Mesothelial cell of epicardium (in vitro differentiated cells): Measurements from ENCODE around the gene CHRNB1. TPM values are rescaled to one million over a fixed set of nuclear protein-coding genes. Genes with fewer than 3 reads are reported as not detected.
A peak's percentile ranks its signal among the peaks of the same experiment; 100 is the strongest.

Source experiments
- DNase-seq, 2 experiments: peaks; one replicate each; pipeline ENCODE4 v3.0.0; 2021; ENCODE audit warnings: low spot score in 2 of 2; ENCODE audit not compliant: unreplicated experiment in 2 of 2
- H3K27ac Mint-ChIP-seq: 2 replicates; pipeline ENCODE4 v1.8.0; 2021; ENCODE audit warnings: mixed read lengths
- H3K27me3 Mint-ChIP-seq: 2 replicates; pipeline ENCODE4 v1.8.0; 2021; ENCODE audit warnings: low read depth, mixed read lengths
- H3K36me3 Mint-ChIP-seq: 2 replicates; pipeline ENCODE4 v1.8.0; 2021; ENCODE audit warnings: mixed read lengths
- H3K4me1 Mint-ChIP-seq: 2 replicates; pipeline ENCODE4 v1.8.0; 2021; ENCODE audit warnings: mixed read lengths
- H3K4me3 Mint-ChIP-seq: 2 replicates; pipeline ENCODE4 v1.8.0; 2021; ENCODE audit warnings: mild to moderate bottlenecking, moderate library complexity, mixed read lengths
- H3K9me3 Mint-ChIP-seq: 2 replicates; pipeline ENCODE4 v1.8.0; 2021; ENCODE audit warnings: mixed read lengths
- CTCF ChIP-seq: fragments of 200-600 bp; sonication (generic); IDR thresholded peaks from one replicate; pipeline ENCODE4 v1.5.0; 2021; ENCODE audit warnings: antibody characterized with exemption; ENCODE audit not compliant: unreplicated experiment
- total RNA-seq: library from RNA; stranded (reverse); gene quantifications from 3 replicates; pipeline ENCODE4 v1.2.1, GENCODE V29; 2021

The CHRNB1 gene
- total RNA-seq, 1 donor from 2014 or later, result 17.7 TPM

- no peaks in the 10 kb centered on the region for H3K36me3 Mint-ChIP-seq
- no peak for DNase-seq
- no peak within 1 kb of the TSS for H3K4me3 Mint-ChIP-seq
- no peaks in the 10 kb centered on the region for H3K27me3 Mint-ChIP-seq
- H3K4me1 Mint-ChIP-seq, result no peaks in the 10 kb centered on the region
- H3K9me3 Mint-ChIP-seq, result no peaks in the 10 kb centered on the region
- H3K27ac Mint-ChIP-seq, result no peak within 1 kb of the TSS
- no peak for TF ChIP-seq CTCF
Observed at GRCh38 chr17:7428557-7428956, 16.3 kb upstream of the CHRNB1 start, which contains the start of gene SPEM3. Gene SPEM3, plus strand, starts transcription at chr17:7428857. Its CDS starts 46 bp downstream, at chr17:7428903.

- H3K4me3 Mint-ChIP-seq, result no peak overlapping the region
- TF ChIP-seq CTCF, result no peak
- no peak overlapping the region for H3K27ac Mint-ChIP-seq
- no peaks in the 10 kb centered on the region for H3K36me3 Mint-ChIP-seq
- H3K4me1 Mint-ChIP-seq, result no peaks in the 10 kb centered on the region
- no peak for DNase-seq
- H3K9me3 Mint-ChIP-seq, result no peaks in the 10 kb centered on the region
- H3K27me3 Mint-ChIP-seq, result no peaks in the 10 kb centered on the region
Observed at GRCh38 chr17:7429722-7430121, 15.1 kb upstream of the CHRNB1 start.

DNA sequence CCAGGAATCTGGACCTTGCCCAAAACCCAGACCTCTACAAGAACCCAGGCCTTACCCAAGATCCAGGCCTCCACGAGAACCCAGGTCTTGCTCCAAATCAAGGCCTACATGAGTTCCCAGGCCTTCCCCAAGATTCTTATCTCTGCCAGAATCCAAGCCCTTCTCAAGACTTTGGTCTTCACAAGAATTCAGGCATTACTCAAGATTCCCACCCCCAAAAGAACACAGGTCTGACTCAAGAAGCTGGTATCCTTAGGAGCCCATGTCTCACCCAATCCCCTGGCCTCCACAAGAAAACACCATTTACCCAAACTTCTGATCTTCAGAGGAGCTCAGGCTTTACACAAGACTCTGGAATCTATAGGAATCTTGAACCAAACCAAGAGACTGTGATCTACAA is 13.6 kb upstream of the CHRNB1 start:
- Mint-ChIP-seq H3K4me3 (no peak overlapping the region), H3K36me3 (no peaks in the 10 kb centered on the region), H3K9me3 (no peaks in the 10 kb centered on the region), H3K27me3 (peaks cover 11% of the 10 kb centered on the region), H3K4me1 (peaks cover 3% of the 10 kb centered on the region), H3K27ac (no peak overlapping the region)
- no peak for TF ChIP-seq CTCF
- DNase-seq, result no peak

DNA sequence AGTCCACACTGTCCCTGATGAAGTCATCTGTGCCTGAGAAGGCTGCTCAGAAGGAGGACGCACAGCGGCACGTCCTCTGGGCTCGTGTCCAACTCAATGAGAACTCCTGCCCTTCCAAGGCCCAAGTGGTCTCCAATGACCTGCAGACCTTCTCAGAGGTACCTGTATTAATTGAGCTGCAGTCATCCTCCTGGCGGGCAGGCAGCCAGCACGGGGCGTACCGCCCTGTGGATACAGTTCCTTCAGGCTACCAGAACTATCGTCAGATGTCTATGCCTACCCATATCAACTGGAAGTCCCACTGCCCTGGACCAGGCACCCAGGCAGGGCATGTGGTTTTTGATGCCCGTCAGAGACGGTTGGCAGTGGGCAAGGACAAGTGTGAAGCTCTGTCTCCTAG is 12.6 kb upstream of the CHRNB1 start:
- H3K4me3 Mint-ChIP-seq, result no peak overlapping the region
- no peaks in the 10 kb centered on the region for H3K36me3 Mint-ChIP-seq
- H3K27ac Mint-ChIP-seq, result no peak overlapping the region

DNA sequence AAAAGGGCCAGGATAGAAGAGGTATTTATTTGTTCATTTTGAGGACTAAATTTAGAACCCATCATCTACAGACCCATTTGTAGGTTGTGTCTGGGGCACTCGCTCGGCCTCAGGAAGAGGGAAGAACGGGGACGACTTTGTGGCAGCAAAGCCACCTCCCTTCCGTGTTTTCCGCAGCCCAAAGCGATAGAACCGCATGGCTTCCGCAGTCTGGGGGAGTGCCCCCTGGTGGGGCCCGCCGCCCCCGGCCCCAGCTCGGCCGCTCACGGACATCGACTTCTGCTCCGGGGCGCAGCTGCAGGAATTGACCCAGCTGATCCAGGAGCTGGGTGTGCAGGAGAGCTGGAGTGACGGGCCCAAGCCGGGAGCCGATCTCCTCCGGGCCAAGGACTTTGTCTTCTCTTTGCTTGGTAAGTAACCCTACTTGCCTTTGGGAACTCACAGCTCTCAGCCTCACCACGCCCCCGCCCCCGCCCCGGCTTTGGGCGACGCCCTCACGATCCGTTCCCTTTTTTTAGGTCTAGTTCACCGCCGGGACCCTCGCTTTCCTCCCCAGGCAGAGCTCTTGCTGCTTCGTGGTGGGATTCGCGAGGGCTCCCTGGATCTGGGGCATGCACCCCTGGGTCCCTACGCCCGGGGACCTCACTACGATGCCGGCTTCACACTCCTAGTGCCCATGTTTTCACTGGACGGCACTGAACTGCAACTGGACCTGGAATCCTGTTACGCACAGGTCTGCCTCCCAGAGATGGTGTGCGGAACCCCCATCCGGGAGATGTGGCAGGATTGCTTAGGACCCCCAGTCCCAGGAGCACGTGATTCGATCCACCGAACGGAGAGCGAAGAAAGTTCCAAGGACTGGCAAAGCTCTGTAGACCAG is 8.9 kb upstream of the CHRNB1 start:
- peaks cover 38% of the 10 kb centered on the region for H3K27me3 Mint-ChIP-seq
- H3K27ac Mint-ChIP-seq, result peak overlapping the region; percentile 97
- TF ChIP-seq CTCF, result peak; percentile 41
- no peaks in the 10 kb centered on the region for H3K36me3 Mint-ChIP-seq
- H3K4me3 Mint-ChIP-seq, result peak overlapping the region; percentile 83
- H3K9me3 Mint-ChIP-seq, result no peaks in the 10 kb centered on the region
- H3K4me1 Mint-ChIP-seq, result peaks cover 34% of the 10 kb centered on the region
- DNase-seq, result peak in 1 of 2 experiments; percentile 58

More for the DNA sequence above, 12.6 kb upstream of the CHRNB1 start:
- TF ChIP-seq CTCF, result no peak
- Mint-ChIP-seq H3K4me1 (peaks cover 8% of the 10 kb centered on the region), H3K27me3 (peaks cover 19% of the 10 kb centered on the region), H3K9me3 (no peaks in the 10 kb centered on the region)
- DNase-seq, result no peak
